ENCODE measurements around the gene TUBGCP6. TPM values are rescaled to one million over a fixed set of nuclear protein-coding genes. Genes with fewer than 3 reads are reported as not detected.

Gene TUBGCP6
- total RNA-seq, 4 donors from 2014 or later = 43.8 to 110 (median 73.1) TPM

DNA sequence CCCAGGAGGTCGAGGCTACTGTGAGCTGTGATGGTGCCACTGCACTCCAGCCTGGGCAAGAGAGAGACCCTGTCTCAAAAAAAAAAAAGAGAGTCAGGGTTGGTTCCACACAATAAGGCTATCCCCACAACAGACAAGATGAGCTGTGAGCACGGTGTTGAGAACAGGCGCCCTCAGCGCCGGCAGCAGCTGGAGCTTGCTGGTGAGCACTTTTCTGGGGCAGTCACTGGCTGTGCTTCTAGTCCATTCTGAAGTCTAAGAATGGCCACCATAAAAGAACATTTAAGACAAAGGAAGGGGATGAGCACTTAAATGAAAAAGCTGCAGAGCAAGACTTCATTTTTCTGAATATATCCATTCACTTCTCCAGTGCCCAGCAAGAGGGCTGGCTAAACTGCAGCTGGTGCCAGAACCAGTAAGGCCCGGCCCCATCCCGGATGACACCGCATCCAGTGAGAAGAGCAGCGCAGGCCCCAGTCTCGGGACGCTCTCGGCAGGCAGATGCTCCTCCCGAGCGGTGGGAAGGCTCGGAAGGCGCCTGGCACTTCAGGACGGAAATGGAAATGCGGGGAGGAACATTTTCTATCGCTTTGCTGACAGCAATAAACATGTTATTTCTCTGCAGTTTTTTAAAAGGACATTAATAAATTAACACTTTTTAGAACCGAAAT, 12.2 kb downstream of the TUBGCP6 start:
- TF ChIP-seq EP300 (IDR thresholded peaks at IDR 0.05; ENCODE audit: low read depth) (no peak), POLR2AphosphoS5 (IDR thresholded peaks at IDR 0.05) (no peak), POLR2A (IDR thresholded peaks at IDR 0.05) (no peak)
- TF ChIP-seq, protein P1, sequence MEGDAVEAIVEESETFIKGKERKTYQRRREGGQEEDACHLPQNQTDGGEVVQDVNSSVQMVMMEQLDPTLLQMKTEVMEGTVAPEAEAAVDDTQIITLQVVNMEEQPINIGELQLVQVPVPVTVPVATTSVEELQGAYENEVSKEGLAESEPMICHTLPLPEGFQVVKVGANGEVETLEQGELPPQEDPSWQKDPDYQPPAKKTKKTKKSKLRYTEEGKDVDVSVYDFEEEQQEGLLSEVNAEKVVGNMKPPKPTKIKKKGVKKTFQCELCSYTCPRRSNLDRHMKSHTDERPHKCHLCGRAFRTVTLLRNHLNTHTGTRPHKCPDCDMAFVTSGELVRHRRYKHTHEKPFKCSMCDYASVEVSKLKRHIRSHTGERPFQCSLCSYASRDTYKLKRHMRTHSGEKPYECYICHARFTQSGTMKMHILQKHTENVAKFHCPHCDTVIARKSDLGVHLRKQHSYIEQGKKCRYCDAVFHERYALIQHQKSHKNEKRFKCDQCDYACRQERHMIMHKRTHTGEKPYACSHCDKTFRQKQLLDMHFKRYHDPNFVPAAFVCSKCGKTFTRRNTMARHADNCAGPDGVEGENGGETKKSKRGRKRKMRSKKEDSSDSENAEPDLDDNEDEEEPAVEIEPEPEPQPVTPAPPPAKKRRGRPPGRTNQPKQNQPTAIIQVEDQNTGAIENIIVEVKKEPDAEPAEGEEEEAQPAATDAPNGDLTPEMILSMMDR (IDR thresholded peaks at IDR 0.05) = no peak
- DNase-seq = no peak
- WGBS, 2 donors (ENCODE audit: low coverage in 1 of 2) = 92 to 96% methylated on average over 4 to 20 of the region's 20 CpGs
- Histone ChIP-seq H3K27ac (no peak overlapping the region), H3K9me3 (no peaks in the 10 kb centered on the region), H3K36me3 (no peaks in the 10 kb centered on the region), H3K27me3 (no peaks in the 10 kb centered on the region), H3K4me3 (no peak overlapping the region), H3K4me1 (no peaks in the 10 kb centered on the region)
- intact Hi-C loops (cut with DNase I; ENCODE audit: low total_unique reads) (no loop called here), in situ Hi-C loops (cut with MboI; ENCODE audit: low pct_ligation_motif_present in 1 of 4, low pct_unique_long_range_greater_than_20kb in 1 of 4, low sequenced_read_pairs in 3 of 4) (no loop called here)

DNA sequence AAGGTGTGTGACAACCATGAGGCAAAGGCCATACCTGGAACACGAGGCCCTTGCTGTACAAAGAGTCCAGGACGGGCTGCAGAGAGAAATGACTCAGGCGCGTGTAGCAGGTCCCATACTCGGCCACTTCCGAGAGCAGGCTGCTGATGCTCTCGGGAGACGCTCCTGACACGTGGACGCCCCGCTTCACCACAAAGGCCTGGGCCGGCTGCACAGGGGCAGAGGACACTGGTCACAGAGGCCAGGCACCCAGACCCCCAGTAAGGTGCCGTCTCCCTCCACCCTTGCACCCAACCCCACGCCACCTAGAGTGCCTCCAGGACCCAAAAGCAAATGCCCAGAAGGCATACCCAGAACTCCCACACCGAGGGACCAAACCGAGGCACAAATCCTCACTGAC, 15.5 kb downstream of the TUBGCP6 start:
- Histone ChIP-seq H3K4me3 (no peak overlapping the region), H3K27ac (no peak overlapping the region), H3K9me3 (no peaks in the 10 kb centered on the region), H3K27me3 (no peaks in the 10 kb centered on the region), H3K36me3 (peaks cover 0 to under 1% (median 0%) of the 10 kb centered on the region in 4 donors), H3K4me1 (no peaks in the 10 kb centered on the region)
- WGBS, 2 donors (ENCODE audit: low coverage in 1 of 2) = 96 to 100% methylated on average over 2 to 16 of the region's 16 CpGs
- TF ChIP-seq EP300 (IDR thresholded peaks at IDR 0.05; ENCODE audit: low read depth) (no peak), POLR2AphosphoS5 (IDR thresholded peaks at IDR 0.05) (no peak), POLR2A (IDR thresholded peaks at IDR 0.05) (no peak)
- TF ChIP-seq, protein P1 (IDR thresholded peaks at IDR 0.05) = no peak
- no peak for DNase-seq
- intact Hi-C loops (cut with DNase I; ENCODE audit: low total_unique reads) = no loop called here
- in situ Hi-C loops (cut with MboI; ENCODE audit: low pct_ligation_motif_present in 1 of 4, low pct_unique_long_range_greater_than_20kb in 1 of 4, low sequenced_read_pairs in 3 of 4) = no loop called here

DNA sequence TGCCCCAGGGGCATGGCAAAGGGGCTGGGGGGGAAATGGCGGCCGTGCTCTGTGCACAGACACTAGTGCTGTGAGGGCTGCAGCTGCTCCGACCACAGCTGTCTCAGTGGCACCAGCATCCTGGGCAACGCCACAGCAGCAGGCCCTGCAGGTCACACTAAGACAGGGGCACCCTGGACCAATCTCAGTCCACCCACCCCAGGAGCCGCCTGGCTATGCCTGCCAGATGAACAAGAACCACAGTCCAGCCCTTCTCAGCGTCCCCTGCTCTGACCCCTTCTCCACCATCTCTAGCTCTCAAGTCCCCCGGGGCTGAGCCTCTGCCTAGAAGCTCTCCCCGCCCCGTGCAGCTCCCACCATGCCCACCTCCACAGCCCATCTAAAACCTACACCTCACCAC, 16.5 kb downstream of the TUBGCP6 start:
- Histone ChIP-seq H3K27ac (no peak overlapping the region), H3K4me1 (no peaks in the 10 kb centered on the region), H3K36me3 (peaks cover 0 to 8% (median 0%) of the 10 kb centered on the region in 4 donors), H3K27me3 (no peaks in the 10 kb centered on the region), H3K4me3 (no peak overlapping the region), H3K9me3 (no peaks in the 10 kb centered on the region)
- no peak for DNase-seq
- WGBS, 2 donors (ENCODE audit: low coverage in 1 of 2) = 92 to 96% methylated on average over 4 to 9 of the region's 9 CpGs
- TF ChIP-seq POLR2A (IDR thresholded peaks at IDR 0.05) = no peak
- no peak for TF ChIP-seq EP300 (IDR thresholded peaks at IDR 0.05; ENCODE audit: low read depth)
- TF ChIP-seq, protein P1 (IDR thresholded peaks at IDR 0.05) = no peak
- no peak for TF ChIP-seq POLR2AphosphoS5 (IDR thresholded peaks at IDR 0.05)
- intact Hi-C loops (cut with DNase I; ENCODE audit: low total_unique reads) (no loop called here), in situ Hi-C loops (cut with MboI; ENCODE audit: low pct_ligation_motif_present in 1 of 4, low pct_unique_long_range_greater_than_20kb in 1 of 4, low sequenced_read_pairs in 3 of 4) (no loop called here)

DNA sequence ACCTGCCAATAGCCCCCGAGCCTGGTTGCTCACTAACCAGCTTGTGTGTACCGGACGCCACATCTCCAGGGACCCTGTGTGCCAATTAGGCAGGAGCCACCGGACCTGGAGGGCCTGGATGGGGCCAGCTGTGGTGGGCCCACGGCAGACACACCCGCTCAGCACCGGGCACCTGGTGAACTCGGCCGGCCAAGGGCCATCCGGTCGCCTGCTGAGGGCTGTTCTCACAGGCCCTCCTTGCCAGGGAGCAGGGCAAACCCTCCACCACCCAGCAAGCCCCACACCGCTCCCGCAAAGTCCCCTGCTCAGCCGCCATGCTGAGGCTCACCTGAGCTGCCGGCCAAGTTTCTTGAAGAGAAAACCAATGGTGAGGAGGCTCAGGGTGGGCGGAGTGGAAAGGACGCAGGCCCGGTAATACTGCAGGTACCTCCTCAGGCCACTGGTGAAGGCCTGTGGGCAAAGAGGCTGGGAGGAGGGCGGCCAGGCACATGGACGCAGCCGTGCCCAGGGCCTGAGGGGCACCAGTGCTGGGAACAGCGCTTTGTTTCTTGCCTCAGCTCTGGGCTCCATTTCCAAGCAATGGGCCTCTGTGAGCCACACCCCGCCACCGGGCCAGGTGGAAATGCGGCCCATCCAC, 17.1 kb downstream of the TUBGCP6 start:
- Histone ChIP-seq H3K4me1 (no peaks in the 10 kb centered on the region), H3K27me3 (no peaks in the 10 kb centered on the region), H3K9me3 (no peaks in the 10 kb centered on the region), H3K36me3 (peaks cover 0 to 11% (median 3%) of the 10 kb centered on the region in 4 donors), H3K4me3 (no peak overlapping the region), H3K27ac (no peak overlapping the region)
- TF ChIP-seq EP300 (IDR thresholded peaks at IDR 0.05; ENCODE audit: low read depth) = no peak
- TF ChIP-seq, protein P1 (IDR thresholded peaks at IDR 0.05) = no peak
- TF ChIP-seq POLR2AphosphoS5 (IDR thresholded peaks at IDR 0.05) = no peak
- TF ChIP-seq POLR2A (IDR thresholded peaks at IDR 0.05) = no peak
- intact Hi-C loops (cut with DNase I; ENCODE audit: low total_unique reads) = no loop called here
- DNase-seq = no peak
- in situ Hi-C loops (cut with MboI; ENCODE audit: low pct_ligation_motif_present in 1 of 4, low pct_unique_long_range_greater_than_20kb in 1 of 4, low sequenced_read_pairs in 3 of 4) = no loop called here
- 97% methylated on average over 20 of the region's 25 CpGs; no CpG with 5 or more reads in 1 of the 2 donors for WGBS, 2 donors (ENCODE audit: low coverage in 1 of 2)

All from transverse colon (tissue), 4 donors.